Mucosa of descending colon (tissue), 3 donors: ENCODE results near the gene IREB2. TPM values are rescaled to one million over a fixed set of nuclear protein-coding genes. Genes with fewer than 3 reads are reported as not detected.

Source experiments
- ATAC-seq: fragments of 200-7000 bp; cut with Tn5 transposase; one replicate; pipeline ENCODE4 v1.9.1; 2020; ENCODE audit warnings: mild to moderate bottlenecking, moderate library complexity
- DNase-seq, 3 donors: peaks; one replicate each; pipeline ENCODE4 v3.0.0-alpha.2; 2020
- H3K36me3 ChIP-seq: fragments of 200-600 bp; one replicate; pipeline ENCODE4 v1.8.0; 2021; ENCODE audit warnings: low read depth, mild to moderate bottlenecking
- H3K4me1 ChIP-seq: fragments of 200-600 bp; one replicate; pipeline ENCODE4 v1.8.0; 2021; ENCODE audit warnings: low read depth, mild to moderate bottlenecking
- H3K4me3 ChIP-seq: fragments of 200-600 bp; one replicate; pipeline ENCODE4 v1.8.0; 2021; ENCODE audit warnings: mild to moderate bottlenecking
- H3K9me3 ChIP-seq: fragments of 200-600 bp; one replicate; pipeline ENCODE4 v1.8.0; 2021; ENCODE audit warnings: mild to moderate bottlenecking
- intact Hi-C, 2 donors: fragments of 100-400 bp; cut with DNase I in 1 of 2; cut with micrococcal nuclease in 1 of 2; formaldehyde crosslinking; loops; one replicate each; pipeline versions ENCODE4 v1.11.0 to v1.11.1; 2022; cut with DNase I, micrococcal nuclease
- total RNA-seq, 3 donors: library from RNA; stranded (reverse); fragmentation: NEBNext Ultra II Directional in 2 of 3; extraction: Animal tissue kit (Norgen Biotek cat#: 25700) in 2 of 3; gene quantifications; one replicate each; pipeline versions ENCODE4 v1.2.1 to v1.2.4, GENCODE V29; 2021 to 2023
- TF ChIP-seq, protein P1 (sequence below): fragments of 200-600 bp; IDR thresholded peaks from one replicate; pipeline ENCODE4 v1.8.0; 2022; ENCODE audit warnings: antibody characterized with exemption, mild to moderate bottlenecking
- donor health status: DM: no; HTN: no; CAD: no; lungs with moderate emphysema.
- donor health status: DM: no; HTN: no; CAD: no.
- donor health status: DM: no; HTN: yes; CAD: no.

IREB2 gene
- total RNA-seq, 3 donors from 2014 or later = 51.7 to 62.7 (median 62.0) TPM

DNA sequence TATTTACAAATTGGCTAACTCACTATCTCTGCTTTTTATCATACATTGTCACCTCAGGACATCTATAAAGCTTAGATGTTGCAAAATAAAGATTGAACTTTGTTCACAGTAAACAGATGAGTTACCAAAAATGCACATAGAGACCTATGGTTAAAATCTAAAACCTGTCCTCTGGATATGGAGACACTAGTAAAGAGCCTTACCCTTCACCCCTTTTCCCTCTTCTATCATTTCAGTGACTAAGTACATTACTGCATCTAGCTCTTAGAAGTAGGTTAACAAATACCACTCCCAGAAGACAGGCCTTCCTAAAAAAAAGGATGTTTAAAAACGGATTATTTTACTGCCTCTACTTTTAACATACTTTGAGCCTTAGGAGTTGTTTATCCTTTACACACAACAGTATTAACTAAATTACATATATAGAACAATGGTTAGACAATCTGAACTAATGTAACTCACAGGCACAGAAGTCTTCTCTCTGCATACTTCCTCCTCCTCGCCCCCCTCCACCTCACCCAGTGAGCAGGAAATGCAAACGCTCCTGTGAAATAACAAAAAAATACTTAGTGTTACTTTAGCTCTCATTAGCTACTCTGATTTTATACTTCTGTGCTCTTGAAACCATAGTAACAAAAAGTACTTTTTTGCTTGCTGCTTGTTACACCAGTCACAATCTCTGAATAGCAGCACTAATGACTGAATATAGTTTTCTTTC is 23.3 kb downstream of the IREB2 start:
- Histone ChIP-seq H3K4me1 (peaks cover 7% of the 10 kb centered on the region), H3K36me3 (no peaks in the 10 kb centered on the region), H3K4me3 (no peak overlapping the region), H3K9me3 (no peaks in the 10 kb centered on the region)
- TF ChIP-seq, protein P1, sequence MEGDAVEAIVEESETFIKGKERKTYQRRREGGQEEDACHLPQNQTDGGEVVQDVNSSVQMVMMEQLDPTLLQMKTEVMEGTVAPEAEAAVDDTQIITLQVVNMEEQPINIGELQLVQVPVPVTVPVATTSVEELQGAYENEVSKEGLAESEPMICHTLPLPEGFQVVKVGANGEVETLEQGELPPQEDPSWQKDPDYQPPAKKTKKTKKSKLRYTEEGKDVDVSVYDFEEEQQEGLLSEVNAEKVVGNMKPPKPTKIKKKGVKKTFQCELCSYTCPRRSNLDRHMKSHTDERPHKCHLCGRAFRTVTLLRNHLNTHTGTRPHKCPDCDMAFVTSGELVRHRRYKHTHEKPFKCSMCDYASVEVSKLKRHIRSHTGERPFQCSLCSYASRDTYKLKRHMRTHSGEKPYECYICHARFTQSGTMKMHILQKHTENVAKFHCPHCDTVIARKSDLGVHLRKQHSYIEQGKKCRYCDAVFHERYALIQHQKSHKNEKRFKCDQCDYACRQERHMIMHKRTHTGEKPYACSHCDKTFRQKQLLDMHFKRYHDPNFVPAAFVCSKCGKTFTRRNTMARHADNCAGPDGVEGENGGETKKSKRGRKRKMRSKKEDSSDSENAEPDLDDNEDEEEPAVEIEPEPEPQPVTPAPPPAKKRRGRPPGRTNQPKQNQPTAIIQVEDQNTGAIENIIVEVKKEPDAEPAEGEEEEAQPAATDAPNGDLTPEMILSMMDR = no peak
- no peak for DNase-seq
- peak; percentile 58 for ATAC-seq
- intact Hi-C loops = no loop called here

DNA sequence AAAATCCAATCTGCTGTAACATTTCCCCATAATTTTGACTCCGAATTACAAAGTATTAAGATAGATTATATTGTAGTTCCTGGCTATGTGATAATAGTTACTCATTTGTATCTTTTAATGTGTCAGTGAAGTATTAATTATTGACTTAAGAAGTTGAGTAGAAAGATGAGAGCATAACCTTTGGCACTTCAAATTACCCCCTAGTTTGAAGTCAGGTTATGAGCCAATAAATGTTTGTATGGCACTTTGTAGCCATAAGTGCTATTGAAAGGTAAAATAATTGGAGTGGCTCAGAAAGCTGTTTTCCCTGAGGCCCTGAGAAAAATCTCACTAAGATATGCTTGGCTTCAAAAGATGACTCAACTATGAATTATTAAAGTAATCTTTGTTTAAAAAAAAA is 31.0 kb downstream of the IREB2 start:
- H3K4me3 ChIP-seq = no peak overlapping the region
- no peaks in the 10 kb centered on the region for H3K4me1 ChIP-seq
- H3K9me3 ChIP-seq = no peaks in the 10 kb centered on the region
- TF ChIP-seq, protein P1 = no peak
- no peak for ATAC-seq
- intact Hi-C loops = no loop called here
- no peaks in the 10 kb centered on the region for H3K36me3 ChIP-seq
- no peak for DNase-seq

DNA sequence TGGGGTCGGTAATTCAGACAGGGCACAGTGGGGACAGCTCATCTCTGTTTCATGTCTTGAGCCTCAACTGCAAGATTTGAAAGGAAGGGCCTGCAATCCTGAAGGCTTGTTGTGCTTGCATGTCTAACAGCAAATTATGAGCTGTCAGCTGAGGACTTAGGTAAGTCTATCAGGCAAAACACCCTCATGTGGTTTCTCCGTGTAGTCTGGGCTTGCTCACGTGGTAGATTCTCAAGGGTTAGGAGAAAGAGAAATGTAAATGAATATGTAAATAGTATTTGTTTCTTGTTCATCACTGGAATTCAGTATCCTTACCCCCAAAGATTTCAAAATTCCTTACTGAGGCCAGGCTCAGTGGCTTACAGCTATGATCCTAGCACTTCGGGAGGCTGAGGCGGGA is 39.3 kb downstream of the IREB2 start:
- Histone ChIP-seq H3K4me3 (no peak overlapping the region), H3K4me1 (no peaks in the 10 kb centered on the region), H3K36me3 (no peaks in the 10 kb centered on the region), H3K9me3 (no peaks in the 10 kb centered on the region)
- ATAC-seq (no peak), DNase-seq (no peak)
- intact Hi-C loops = no loop called here
- TF ChIP-seq, protein P1 = no peak

DNA sequence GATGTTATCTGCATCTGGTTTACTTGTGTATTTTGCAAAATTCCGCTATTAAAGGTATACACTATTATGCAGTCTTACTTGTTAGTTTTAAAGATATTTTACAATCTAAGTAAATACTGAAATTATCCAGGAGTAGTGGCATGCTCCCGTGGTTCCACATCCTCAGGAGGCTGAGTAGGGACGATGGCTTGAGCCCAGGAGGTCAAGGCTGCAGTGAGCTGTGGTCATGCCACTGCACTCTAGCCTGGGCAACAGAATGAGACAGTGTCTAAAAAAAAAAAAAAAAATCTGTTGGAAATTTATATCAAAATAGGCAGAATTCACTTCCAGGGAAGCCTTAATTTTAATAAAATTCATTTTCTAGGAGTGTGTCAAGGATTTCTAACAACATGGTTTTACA is 41.6 kb downstream of the IREB2 start:
- intact Hi-C loops = loop anchor here in 1 of 2 donors (10.0 kb wide), 1 partner anchor 175 kb away; no protein-coding TSS in a partner anchor
- no peaks in the 10 kb centered on the region for H3K4me1 ChIP-seq
- DNase-seq (no peak), ATAC-seq (no peak)
- no peaks in the 10 kb centered on the region for H3K36me3 ChIP-seq
- no peak overlapping the region for H3K4me3 ChIP-seq
- TF ChIP-seq, protein P1 = no peak
- no peaks in the 10 kb centered on the region for H3K9me3 ChIP-seq

DNA sequence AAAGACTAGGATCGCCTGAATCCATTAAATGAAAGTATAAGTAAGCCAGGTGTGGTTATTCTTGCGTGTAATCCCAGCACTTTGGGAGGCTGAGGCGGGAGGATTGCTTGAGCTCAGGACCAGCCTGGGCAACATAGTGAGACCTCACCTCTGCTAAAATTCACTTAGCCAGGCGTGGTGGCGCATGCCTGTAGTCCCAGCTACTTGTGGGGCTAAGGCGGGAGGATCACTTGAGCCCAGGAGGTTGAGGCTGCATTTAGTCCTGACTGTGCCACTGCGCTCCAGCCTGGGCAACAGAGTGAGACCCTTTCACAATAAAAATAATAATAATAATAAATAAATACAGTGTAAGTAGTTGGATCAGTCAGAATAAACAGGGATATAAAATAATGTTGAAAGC is 43.9 kb downstream of the IREB2 start:
- no peaks in the 10 kb centered on the region for H3K9me3 ChIP-seq
- no peaks in the 10 kb centered on the region for H3K36me3 ChIP-seq
- H3K4me3 ChIP-seq = no peak overlapping the region
- DNase-seq = no peak
- intact Hi-C loops = loop anchor here in 1 of 2 donors (10.0 kb wide), 1 partner anchor 177 kb away; no protein-coding TSS in a partner anchor
- TF ChIP-seq, protein P1 = no peak
- no peaks in the 10 kb centered on the region for H3K4me1 ChIP-seq
- ATAC-seq = no peak
